Measurements from ENCODE around the gene GSTA5.
"Not testable (repeated sequence)": the region's sequence is repeated elsewhere in the genome, so short reads cannot be mapped to it uniquely, and the experiment has no call there.

GSTA5 gene

DNA sequence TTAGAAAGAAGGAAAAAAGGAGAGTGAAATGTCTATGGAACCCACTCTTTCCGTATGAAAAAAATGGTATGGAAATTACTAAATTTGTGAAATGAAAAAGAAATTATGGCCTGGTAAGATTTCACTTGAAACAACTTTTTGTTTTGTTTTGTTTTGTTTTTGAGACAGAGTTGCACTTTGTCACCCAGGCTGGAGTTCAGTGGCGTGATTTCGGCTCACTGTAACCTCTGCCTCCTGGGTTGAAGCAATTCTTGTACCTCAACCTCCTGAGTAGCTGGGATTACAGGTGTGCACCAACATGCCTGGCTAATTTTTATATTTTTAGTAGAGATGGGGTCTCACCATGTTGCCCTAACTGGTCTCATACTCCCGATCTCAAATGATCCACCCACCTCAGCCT, 17.8 kb upstream of the GSTA5 start:
- no peak overlapping the region for H3K4me3 ChIP-seq
- H3K27ac ChIP-seq = no peak overlapping the region
- TF ChIP-seq, protein P1, sequence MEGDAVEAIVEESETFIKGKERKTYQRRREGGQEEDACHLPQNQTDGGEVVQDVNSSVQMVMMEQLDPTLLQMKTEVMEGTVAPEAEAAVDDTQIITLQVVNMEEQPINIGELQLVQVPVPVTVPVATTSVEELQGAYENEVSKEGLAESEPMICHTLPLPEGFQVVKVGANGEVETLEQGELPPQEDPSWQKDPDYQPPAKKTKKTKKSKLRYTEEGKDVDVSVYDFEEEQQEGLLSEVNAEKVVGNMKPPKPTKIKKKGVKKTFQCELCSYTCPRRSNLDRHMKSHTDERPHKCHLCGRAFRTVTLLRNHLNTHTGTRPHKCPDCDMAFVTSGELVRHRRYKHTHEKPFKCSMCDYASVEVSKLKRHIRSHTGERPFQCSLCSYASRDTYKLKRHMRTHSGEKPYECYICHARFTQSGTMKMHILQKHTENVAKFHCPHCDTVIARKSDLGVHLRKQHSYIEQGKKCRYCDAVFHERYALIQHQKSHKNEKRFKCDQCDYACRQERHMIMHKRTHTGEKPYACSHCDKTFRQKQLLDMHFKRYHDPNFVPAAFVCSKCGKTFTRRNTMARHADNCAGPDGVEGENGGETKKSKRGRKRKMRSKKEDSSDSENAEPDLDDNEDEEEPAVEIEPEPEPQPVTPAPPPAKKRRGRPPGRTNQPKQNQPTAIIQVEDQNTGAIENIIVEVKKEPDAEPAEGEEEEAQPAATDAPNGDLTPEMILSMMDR (IDR thresholded peaks at IDR 0.05) = no peak
- DNase-seq (ENCODE audit: low spot score) = no peak

DNA sequence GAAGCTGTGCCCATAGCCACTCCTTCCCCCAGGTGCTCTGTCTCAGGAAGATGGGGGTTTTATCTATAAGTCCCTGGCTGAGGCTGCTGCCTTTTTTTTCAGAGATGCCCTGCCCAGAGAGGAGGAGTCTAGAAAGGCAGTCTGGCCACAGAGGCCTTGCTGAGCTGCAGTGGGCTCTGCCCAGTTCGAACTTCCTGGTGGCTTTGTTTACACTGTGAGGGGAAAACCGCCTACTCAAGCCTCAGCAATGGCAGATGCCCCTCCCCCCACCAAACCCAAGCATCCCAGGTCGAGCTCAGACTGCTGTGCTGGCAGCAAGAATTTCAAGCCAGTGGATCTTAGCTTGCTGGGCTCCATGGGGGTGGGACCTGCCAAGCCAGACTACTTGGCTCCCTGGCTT, 15.5 kb upstream of the GSTA5 start:
- not testable (repeated sequence) for H3K4me3 ChIP-seq; H3K27ac ChIP-seq; DNase-seq (ENCODE audit: low spot score)

DNA sequence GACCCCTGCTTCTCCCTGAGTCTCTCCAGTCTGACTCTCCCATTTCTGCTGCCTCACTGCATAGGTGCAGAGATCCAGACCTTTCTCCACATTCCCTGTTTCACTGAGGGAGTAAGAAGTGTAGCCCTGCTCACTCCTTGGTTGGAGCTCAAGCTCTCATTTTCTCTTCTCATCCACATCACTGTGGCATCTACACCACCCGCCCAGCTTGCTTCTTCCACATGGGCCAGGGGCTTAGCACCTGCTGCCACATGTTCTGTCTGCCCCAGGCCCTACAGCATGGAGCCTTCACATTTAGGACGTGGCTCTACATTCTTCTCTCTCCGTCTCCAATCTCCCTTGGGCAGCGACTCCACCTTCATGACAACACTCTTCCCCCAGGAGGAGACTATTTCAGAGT, 8.5 kb upstream of the GSTA5 start:
- no peak for DNase-seq (ENCODE audit: low spot score)
- TF ChIP-seq, protein P1 (IDR thresholded peaks at IDR 0.05) = no peak
- Histone ChIP-seq H3K4me3 (no peak overlapping the region), H3K27ac (no peak overlapping the region)

DNA sequence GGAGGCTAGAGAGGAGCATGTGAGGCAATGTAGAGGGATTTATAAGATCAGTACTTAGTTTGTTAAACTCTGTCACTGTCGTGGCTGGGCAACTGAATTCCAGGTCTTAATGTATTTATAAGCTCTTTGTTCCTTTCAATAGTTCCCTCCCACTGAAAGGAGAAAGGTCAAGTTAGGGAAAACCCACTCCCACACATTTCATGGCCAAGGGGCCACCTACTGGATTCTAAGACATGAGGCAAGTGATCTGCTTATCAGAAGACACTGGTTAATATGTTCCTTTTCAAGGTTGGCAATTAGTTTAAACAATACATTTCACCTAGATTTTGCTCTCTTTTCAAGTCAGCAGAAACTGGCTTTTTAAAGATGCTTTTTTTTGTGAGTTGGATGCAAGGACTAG, 5.4 kb upstream of the GSTA5 start:
- H3K4me3 ChIP-seq = no peak overlapping the region
- TF ChIP-seq, protein P1 (IDR thresholded peaks at IDR 0.05) = no peak
- H3K27ac ChIP-seq = no peak overlapping the region
- DNase-seq (ENCODE audit: low spot score) = no peak

DNA sequence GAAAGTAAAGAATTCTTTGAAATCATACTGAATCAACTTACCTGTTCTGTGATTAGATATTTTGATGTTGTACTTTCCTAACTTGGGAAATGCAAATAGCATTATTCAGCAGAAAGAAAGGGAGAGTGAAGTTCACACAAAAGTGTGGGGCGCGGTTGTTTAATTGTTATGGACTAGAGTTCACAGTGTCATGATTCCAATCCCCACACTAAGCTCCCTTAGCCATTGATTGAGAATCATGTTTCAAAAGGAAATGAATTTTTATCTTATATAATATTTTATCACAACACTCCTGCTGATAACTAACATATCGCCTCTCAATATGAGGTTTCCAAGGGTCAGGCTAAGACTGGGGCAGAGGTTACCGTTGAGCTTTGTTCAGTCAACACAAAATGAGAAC, 3.0 kb upstream of the GSTA5 start:
- Histone ChIP-seq H3K27ac (no peak overlapping the region), H3K4me3 (no peak overlapping the region)
- TF ChIP-seq, protein P1 (IDR thresholded peaks at IDR 0.05) = no peak
- DNase-seq (ENCODE audit: low spot score) = no peak

DNA sequence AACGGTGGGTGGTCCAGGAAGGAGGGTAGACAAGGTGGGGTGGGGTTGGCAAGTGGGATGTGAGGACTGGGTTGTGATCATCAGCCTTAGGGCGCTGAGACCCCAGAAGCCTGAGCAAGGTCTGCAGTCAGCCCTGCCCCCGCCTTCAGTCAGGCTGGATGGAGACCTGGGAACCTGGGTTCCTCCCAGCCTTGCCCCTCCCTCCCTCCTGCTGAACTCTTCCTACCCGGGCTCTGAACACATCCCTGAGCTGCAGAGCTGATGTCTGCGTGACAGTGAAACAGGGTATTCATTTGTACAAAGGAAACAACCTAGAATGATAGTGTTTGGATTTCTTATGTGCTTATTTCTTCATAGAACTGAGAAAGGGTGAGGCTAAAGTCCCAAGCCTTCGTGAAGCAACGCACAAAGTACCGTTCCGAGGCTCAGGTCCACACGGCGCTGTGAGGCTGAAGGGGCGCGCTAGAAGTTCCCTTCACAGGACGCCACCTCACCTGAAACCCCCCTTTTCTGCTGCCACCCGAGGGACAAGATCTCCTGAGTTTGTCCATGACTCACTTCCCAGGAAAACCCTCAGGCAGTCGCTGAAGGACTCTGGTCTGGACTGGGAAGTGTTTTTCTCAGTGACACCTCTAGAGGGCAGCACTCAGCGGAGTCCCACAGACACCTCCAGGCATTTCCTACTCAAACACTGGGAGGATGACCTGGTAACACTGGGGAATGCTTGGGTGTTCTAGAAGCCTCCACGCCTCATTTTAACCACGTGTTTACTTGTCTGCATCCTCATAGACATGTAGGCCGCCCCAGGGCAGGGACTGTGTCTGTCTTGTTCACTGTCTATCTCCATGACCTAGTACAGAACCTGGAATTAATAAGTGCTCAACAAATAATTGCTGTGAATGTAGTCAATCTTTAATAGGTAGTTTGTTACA, 1.2 kb downstream of the GSTA5 start:
- no peak for DNase-seq (ENCODE audit: low spot score)
- H3K4me3 ChIP-seq = no peak overlapping the region
- TF ChIP-seq, protein P1 (IDR thresholded peaks at IDR 0.05) = peak; percentile 52

DNA sequence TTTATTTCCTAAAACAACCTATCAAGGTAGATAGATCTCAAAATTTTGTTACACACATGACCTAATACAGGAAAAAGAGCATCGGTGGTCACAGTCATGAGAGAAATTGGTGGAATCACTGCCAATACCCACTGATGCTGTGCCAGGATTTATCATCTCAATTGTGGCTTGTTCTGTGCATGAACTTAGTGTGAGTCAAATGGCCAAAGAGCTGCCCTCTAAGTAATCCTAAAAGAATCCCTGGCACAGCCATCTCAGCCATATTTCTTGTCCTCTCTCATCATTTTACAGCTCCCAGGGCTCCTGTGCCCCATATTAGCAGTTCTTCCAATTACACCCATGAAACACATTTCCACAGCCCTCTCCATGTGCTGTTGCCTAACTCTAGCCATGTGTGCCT, 6.1 kb downstream of the GSTA5 start:
- Histone ChIP-seq H3K4me3 (no peak overlapping the region), H3K27ac (no peak overlapping the region)
- TF ChIP-seq, protein P1 (IDR thresholded peaks at IDR 0.05) = no peak
- no peak for DNase-seq (ENCODE audit: low spot score)

More for the DNA sequence above, 1.2 kb downstream of the GSTA5 start:
- no peak overlapping the region for H3K27ac ChIP-seq

DNA sequence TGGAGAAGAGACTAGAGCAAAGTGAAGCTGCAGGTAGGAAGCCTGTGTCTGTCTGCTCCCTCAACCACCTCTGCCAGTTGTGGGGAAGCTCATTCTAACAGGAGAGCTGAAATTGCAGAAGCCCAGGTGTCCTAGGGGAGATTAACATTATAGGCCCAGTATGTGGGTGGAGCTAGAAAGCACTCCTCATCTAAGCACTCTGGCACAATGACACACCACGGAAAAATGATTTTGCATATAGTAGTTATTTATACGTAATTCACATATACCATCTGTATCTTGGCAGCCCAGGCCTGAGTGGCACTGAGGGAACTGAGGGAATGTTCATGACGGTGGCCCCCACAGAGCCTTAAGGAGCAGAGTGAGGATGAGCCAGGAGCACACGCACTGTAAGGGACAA, 9.7 kb downstream of the GSTA5 start:
- H3K27ac ChIP-seq; H3K4me3 ChIP-seq; DNase-seq (ENCODE audit: low spot score): not testable (repeated sequence)

Data from coronary artery (tissue), 2 donors.